ENCODE measurements around the gene MCF2L2. TPM values are rescaled to one million over a fixed set of nuclear protein-coding genes. Genes with fewer than 3 reads are reported as not detected.

MCF2L2 gene
- total and polyA plus RNA-seq, 2 of the 13 experiments (the other 11 are each of a cell fraction or from before 2014, with no cell fraction given), result not detected

- no peak for TF ChIP-seq DMTF1 (CRISPR knock-in tag; IDR thresholded peaks at IDR 0.05)
- no peak for TF ChIP-seq HNRNPK (IDR thresholded peaks at IDR 0.05; ENCODE audit: low read depth, low read length, poor library complexity, severe bottlenecking)
- TF ChIP-seq ZSCAN12 (CRISPR knock-in tag; IDR thresholded peaks at IDR 0.05), result 0 out of 2 replicates have a peak, but pooled peaks have one; percentile 67
- no peak; the same call in 1 of the 2 replicates for TF ChIP-seq HNF1A (IDR thresholded peaks at IDR 0.05; ENCODE audit: low read depth)
- peak; percentile 74; the same call in 1 of the 2 replicates for TF ChIP-seq HNF1A (CRISPR knock-in tag; IDR thresholded peaks at IDR 0.05; ENCODE audit: borderline replicate concordance)
- TF ChIP-seq, protein P1, sequence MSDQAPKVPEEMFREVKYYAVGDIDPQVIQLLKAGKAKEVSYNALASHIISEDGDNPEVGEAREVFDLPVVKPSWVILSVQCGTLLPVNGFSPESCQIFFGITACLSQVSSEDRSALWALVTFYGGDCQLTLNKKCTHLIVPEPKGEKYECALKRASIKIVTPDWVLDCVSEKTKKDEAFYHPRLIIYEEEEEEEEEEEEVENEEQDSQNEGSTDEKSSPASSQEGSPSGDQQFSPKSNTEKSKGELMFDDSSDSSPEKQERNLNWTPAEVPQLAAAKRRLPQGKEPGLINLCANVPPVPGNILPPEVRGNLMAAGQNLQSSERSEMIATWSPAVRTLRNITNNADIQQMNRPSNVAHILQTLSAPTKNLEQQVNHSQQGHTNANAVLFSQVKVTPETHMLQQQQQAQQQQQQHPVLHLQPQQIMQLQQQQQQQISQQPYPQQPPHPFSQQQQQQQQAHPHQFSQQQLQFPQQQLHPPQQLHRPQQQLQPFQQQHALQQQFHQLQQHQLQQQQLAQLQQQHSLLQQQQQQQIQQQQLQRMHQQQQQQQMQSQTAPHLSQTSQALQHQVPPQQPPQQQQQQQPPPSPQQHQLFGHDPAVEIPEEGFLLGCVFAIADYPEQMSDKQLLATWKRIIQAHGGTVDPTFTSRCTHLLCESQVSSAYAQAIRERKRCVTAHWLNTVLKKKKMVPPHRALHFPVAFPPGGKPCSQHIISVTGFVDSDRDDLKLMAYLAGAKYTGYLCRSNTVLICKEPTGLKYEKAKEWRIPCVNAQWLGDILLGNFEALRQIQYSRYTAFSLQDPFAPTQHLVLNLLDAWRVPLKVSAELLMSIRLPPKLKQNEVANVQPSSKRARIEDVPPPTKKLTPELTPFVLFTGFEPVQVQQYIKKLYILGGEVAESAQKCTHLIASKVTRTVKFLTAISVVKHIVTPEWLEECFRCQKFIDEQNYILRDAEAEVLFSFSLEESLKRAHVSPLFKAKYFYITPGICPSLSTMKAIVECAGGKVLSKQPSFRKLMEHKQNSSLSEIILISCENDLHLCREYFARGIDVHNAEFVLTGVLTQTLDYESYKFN (CRISPR knock-in tag; conservative IDR thresholded peaks at IDR 0.05), result peak; percentile 41; the same call in 1 of the 2 replicates
- TF ChIP-seq ZNF230 (CRISPR knock-in tag; IDR thresholded peaks at IDR 0.05), result 0 out of 2 replicates have a peak, but pooled peaks have one; percentile 36
- peak; percentile 40 for TF ChIP-seq ZNF263 (CRISPR knock-in tag; IDR thresholded peaks at IDR 0.05)
- peak; percentile 81 for TF ChIP-seq HNRNPLL (IDR thresholded peaks at IDR 0.05; ENCODE audit: low read depth, low read length, poor library complexity, severe bottlenecking)
- peak; percentile 94 for TF ChIP-seq ZNF333 (CRISPR knock-in tag; IDR thresholded peaks at IDR 0.05; ENCODE audit: borderline replicate concordance)
- no peak for TF ChIP-seq ZNF354B (CRISPR knock-in tag; IDR thresholded peaks at IDR 0.05)
- peak; percentile 41; the same call in 1 of the 2 replicates for TF ChIP-seq HOXA5 (CRISPR knock-in tag; IDR thresholded peaks at IDR 0.05)
These were observed 19.0 kb upstream of the MCF2L2 start (continued) for GRCh38 chr3:183447206-183448001.

Data from HepG2 (cell line).